PC-9 (cell line): ENCODE measurements around the gene USP46.

Experiments used
- EZH2 ChIP-seq: fragments of 200-600 bp; sonication (generic); IDR thresholded peaks from 2 replicates; pipeline ENCODE4 v1.8.0; 2017; ENCODE audit warnings: antibody characterized with exemption, low read depth
- TF ChIP-seq, protein P1 (sequence below): fragments of 200-600 bp; sonication (generic); conservative IDR thresholded peaks from 2 replicates; pipeline ENCODE4 v1.6.1; 2017; ENCODE audit warnings: mixed run types, antibody characterized with exemption, mild to moderate bottlenecking, moderate library complexity

DNA sequence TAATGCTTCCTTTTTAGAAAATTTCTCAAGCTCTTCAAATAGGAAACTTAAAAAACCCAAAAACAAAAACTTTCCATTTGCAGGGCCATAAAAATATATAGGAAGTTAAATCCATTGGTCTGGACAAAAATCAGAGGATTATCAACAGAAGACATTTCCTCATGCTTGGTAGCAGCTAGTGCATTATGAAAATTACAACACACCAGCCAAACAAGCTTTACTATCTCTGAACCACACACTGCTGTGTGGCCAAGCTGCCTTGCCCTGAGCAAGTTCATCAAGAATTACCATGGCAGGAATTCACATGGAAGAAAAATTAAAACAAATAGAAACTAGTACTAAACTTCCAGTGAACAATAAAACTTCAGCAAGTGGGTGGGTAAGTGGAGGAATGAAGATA is 3.6 kb downstream of the USP46 start:
- TF ChIP-seq, protein P1, sequence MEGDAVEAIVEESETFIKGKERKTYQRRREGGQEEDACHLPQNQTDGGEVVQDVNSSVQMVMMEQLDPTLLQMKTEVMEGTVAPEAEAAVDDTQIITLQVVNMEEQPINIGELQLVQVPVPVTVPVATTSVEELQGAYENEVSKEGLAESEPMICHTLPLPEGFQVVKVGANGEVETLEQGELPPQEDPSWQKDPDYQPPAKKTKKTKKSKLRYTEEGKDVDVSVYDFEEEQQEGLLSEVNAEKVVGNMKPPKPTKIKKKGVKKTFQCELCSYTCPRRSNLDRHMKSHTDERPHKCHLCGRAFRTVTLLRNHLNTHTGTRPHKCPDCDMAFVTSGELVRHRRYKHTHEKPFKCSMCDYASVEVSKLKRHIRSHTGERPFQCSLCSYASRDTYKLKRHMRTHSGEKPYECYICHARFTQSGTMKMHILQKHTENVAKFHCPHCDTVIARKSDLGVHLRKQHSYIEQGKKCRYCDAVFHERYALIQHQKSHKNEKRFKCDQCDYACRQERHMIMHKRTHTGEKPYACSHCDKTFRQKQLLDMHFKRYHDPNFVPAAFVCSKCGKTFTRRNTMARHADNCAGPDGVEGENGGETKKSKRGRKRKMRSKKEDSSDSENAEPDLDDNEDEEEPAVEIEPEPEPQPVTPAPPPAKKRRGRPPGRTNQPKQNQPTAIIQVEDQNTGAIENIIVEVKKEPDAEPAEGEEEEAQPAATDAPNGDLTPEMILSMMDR = no peak
- TF ChIP-seq EZH2 = no peak
